MCF 10A (cell line): ENCODE results near the gene ZDHHC17. TPM values are rescaled to one million over a fixed set of nuclear protein-coding genes. Genes with fewer than 3 reads are reported as not detected.
"Not testable (repeated sequence)": the region's sequence is repeated elsewhere in the genome, so short reads cannot be mapped to it uniquely, and the experiment has no call there.

Experiments used
- BruUV-seq: library from RNA; stranded (reverse); fragments of 400-500 nt; replicated peaks from 2 replicates; lab custom pipeline; 2021; lab: Mats Ljungman, UMichigan
- CTCF ChIA-PET: fragments of 300-600 bp; sonication (Branson Sonifier 250); formaldehyde crosslinking; extraction: SDS; loops from one replicate; lab custom pipeline; 2021; ENCODE audit warnings: antibody characterized with exemption, inconsistent platforms; lab: Yijun Ruan, JAX
- POLR2A ChIA-PET: fragments of 300-600, 350-650 bp; sonication (Branson Sonifier 250); formaldehyde crosslinking; extraction: SDS; loops from one replicate; lab custom pipeline; 2020; ENCODE audit warnings: antibody characterized with exemption, inconsistent platforms; lab: Yijun Ruan, JAX
- DNase-seq: peaks from one replicate; pipeline ENCODE4 v3.0.0-alpha.2; 2018; ENCODE audit not compliant: unreplicated experiment
- H3K27ac Mint-ChIP-seq: one replicate; pipeline ENCODE4 v1.8.0; 2022; ENCODE audit warnings: mild to moderate bottlenecking, low read depth, mixed read lengths; ENCODE audit not compliant: unreplicated experiment
- H3K27me3 Mint-ChIP-seq: one replicate; pipeline ENCODE4 v1.8.0; 2022; ENCODE audit warnings: mixed read lengths; ENCODE audit not compliant: insufficient read depth, unreplicated experiment
- H3K36me3 Mint-ChIP-seq: one replicate; pipeline ENCODE4 v1.8.0; 2022; ENCODE audit warnings: mild to moderate bottlenecking, moderate library complexity, mixed read lengths; ENCODE audit not compliant: insufficient read depth, unreplicated experiment
- H3K4me1 Mint-ChIP-seq: one replicate; pipeline ENCODE4 v1.8.0; 2022; ENCODE audit warnings: mixed read lengths; ENCODE audit not compliant: insufficient read depth, unreplicated experiment
- H3K4me3 Mint-ChIP-seq: one replicate; pipeline ENCODE4 v1.8.0; 2022; ENCODE audit warnings: mild to moderate bottlenecking, moderate library complexity, mixed read lengths; ENCODE audit not compliant: unreplicated experiment
- H3K9me3 Mint-ChIP-seq: one replicate; pipeline ENCODE4 v1.8.0; 2022; ENCODE audit warnings: mixed read lengths; ENCODE audit not compliant: unreplicated experiment
- intact Hi-C: fragments of 100-400 bp; cut with micrococcal nuclease; formaldehyde crosslinking; loops from 2 replicates; pipeline ENCODE4 v1.14.1; 2022
- total RNA-seq: library from RNA; stranded (reverse); gene quantifications from 2 replicates; pipeline ENCODE4 v1.2.3, GENCODE V29; 2022
- TF ChIP-seq, protein P1 (sequence below): fragments of 200-600 bp; IDR thresholded peaks from one replicate; pipeline ENCODE4 v1.8.0; 2022; ENCODE audit warnings: antibody characterized with exemption, mild to moderate bottlenecking; ENCODE audit not compliant: unreplicated experiment

Gene ZDHHC17
- total RNA-seq, 1 experiment from 2014 or later = 26.9 TPM

- ChIA-PET POLR2A (no interaction called here), CTCF (interaction anchor here (0.7 to 0.8 kb wide), 2 partner anchors 26 to 64 kb away, joined by 4 read pairs; no protein-coding TSS in a partner anchor)
- Mint-ChIP-seq H3K27me3 (no peaks in the 10 kb centered on the region), H3K27ac (no peak overlapping the region), H3K36me3 (no peaks in the 10 kb centered on the region), H3K4me3 (no peak overlapping the region), H3K9me3 (peaks cover 8% of the 10 kb centered on the region), H3K4me1 (no peaks in the 10 kb centered on the region)
- DNase-seq = no peak
- TF ChIP-seq, protein P1, sequence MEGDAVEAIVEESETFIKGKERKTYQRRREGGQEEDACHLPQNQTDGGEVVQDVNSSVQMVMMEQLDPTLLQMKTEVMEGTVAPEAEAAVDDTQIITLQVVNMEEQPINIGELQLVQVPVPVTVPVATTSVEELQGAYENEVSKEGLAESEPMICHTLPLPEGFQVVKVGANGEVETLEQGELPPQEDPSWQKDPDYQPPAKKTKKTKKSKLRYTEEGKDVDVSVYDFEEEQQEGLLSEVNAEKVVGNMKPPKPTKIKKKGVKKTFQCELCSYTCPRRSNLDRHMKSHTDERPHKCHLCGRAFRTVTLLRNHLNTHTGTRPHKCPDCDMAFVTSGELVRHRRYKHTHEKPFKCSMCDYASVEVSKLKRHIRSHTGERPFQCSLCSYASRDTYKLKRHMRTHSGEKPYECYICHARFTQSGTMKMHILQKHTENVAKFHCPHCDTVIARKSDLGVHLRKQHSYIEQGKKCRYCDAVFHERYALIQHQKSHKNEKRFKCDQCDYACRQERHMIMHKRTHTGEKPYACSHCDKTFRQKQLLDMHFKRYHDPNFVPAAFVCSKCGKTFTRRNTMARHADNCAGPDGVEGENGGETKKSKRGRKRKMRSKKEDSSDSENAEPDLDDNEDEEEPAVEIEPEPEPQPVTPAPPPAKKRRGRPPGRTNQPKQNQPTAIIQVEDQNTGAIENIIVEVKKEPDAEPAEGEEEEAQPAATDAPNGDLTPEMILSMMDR = no peak
- intact Hi-C loops = no loop called here
- BruUV-seq = no TSS peak
Measured at GRCh38 chr12:76726626-76727025, 37.3 kb upstream of the ZDHHC17 start.

DNA sequence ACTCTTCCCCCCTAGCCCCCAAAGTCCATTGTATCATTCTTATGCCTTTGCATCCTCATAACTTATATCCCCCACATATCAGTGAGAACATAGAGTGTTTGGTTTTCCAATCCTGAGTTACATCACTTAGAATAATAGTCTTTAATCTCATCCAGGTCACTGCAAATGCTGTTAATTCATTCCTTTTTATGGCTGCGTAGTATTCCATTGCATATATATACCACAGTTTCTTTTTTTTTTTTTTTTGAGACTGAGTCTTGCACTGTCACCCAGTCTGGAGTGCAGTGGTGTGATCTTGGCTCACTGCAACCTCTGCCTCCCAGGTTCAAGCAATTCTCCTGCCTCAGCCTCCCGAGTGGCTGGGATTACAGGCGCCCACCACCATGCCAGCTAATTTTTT lies 31.7 kb upstream of the ZDHHC17 start:
- intact Hi-C loops, POLR2A ChIA-PET, CTCF ChIA-PET, H3K27ac Mint-ChIP-seq, H3K4me3 Mint-ChIP-seq, H3K27me3 Mint-ChIP-seq, H3K9me3 Mint-ChIP-seq, H3K36me3 Mint-ChIP-seq, DNase-seq, BruUV-seq, H3K4me1 Mint-ChIP-seq: not testable (repeated sequence)

DNA sequence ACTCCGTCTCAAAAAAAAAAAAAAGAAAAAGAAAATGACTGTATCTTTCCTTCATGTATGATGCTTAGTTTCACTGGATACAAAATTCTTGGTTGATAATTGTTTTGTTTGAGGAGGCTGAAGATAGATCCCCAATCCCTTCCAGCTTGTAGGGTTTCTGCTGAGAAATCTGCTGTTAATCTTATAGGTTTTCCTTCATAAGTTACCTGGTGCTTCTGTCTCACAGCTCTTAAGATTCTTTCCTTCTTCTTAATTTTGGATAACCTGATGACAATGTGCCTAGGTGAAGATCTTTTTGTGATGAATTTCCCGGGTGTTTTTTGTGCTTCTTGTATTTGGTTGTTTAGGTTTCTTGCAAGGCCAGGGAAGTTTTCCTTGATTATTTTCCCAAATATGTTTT lies 26.2 kb upstream of the ZDHHC17 start:
- CTCF ChIA-PET, H3K4me3 Mint-ChIP-seq, intact Hi-C loops, H3K27ac Mint-ChIP-seq, H3K27me3 Mint-ChIP-seq, DNase-seq, BruUV-seq, H3K36me3 Mint-ChIP-seq, H3K4me1 Mint-ChIP-seq, POLR2A ChIA-PET: not testable (repeated sequence)
- H3K9me3 Mint-ChIP-seq = peaks cover 11% of the 10 kb centered on the region

DNA sequence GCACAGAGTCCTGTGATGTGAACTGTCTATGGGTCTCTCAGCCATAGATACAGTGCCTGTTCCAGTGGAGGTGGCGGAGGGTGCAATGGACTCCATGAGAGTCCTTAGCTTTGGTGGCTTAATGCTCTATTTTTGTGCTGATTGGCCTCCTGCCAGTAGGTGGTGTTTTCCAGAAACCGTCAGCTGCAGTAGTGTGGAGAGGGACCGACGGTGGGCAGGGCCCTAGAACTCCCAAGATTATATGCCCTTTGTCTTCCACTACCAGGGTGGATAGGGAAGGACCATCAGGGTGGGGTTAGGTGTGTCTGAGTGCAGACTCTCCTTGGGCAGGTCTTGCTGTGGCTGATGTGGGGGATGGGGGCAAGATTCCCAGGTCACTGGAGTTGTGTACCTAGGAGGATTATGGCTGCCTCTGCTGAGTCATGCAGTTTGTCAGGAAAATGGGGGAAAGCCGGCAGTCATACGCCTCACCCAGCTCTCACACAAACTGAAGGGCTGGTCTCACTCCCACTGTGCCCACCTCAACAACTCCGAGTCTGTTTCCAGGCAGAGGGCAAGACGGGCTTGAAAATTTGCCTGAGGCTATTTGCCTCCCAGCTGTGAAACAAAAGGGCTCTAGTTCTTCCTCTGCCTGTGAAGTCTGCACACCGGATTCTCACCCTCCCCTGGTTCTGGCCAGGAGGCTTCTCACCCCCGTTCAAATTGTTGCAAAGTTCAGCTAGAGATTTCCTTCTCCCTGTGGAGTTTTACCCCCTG lies 24.9 kb upstream of the ZDHHC17 start:
- Mint-ChIP-seq H3K9me3 (peaks cover 11% of the 10 kb centered on the region), H3K27ac (no peak overlapping the region), H3K4me3 (no peak overlapping the region), H3K36me3 (no peaks in the 10 kb centered on the region), H3K27me3 (no peaks in the 10 kb centered on the region), H3K4me1 (no peaks in the 10 kb centered on the region)
- TF ChIP-seq, protein P1 = no peak
- intact Hi-C loops = no loop called here
- BruUV-seq = no TSS peak
- DNase-seq = no peak
- CTCF ChIA-PET = no interaction called here
- POLR2A ChIA-PET = no interaction called here

DNA sequence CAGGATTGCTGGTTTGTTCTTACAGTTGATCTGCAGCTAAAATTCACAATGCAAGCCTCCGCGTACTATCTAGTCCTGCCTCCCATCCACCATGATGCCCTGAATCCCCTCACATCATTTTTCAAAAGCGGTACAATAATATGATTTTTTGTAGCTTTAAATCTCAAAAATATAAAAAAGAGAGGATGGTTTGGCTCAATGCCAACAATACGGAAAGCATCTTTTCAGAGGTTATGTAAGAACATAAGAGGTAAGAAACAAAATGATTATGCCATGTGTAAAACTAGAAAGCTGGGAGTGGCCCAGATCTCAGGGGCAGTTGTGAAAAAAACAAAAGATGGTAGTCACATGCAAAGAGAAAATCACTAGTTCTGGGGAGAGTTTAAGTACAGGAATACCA lies 24.0 kb upstream of the ZDHHC17 start:
- POLR2A ChIA-PET = no interaction called here
- BruUV-seq = no TSS peak
- intact Hi-C loops = no loop called here
- H3K27me3 Mint-ChIP-seq = no peaks in the 10 kb centered on the region
- CTCF ChIA-PET = no interaction called here
- no peak for DNase-seq
- H3K4me3 Mint-ChIP-seq = no peak overlapping the region
- H3K4me1 Mint-ChIP-seq = no peaks in the 10 kb centered on the region
- peaks cover 11% of the 10 kb centered on the region for H3K9me3 Mint-ChIP-seq
- no peak overlapping the region for H3K27ac Mint-ChIP-seq
- TF ChIP-seq, protein P1 = no peak
- no peaks in the 10 kb centered on the region for H3K36me3 Mint-ChIP-seq
